Endothelial cell of umbilical vein (primary cell): Measurements from ENCODE around the gene ARHGAP10.

ENCODE experiments used
- EZH2 ChIP-seq: IDR thresholded peaks from 2 replicates; pipeline ENCODE4 v1.6.1; 2012; ENCODE audit warnings: borderline replicate concordance, low read depth, mild to moderate bottlenecking, moderate library complexity, low read length, inconsistent platforms; ENCODE audit not compliant: severe bottlenecking
- GATA2 ChIP-seq: IDR thresholded peaks from 2 replicates; pipeline ENCODE4 v1.7.0; 2011; ENCODE audit warnings: low read depth, mild to moderate bottlenecking, moderate library complexity, mixed read lengths, low read length; ENCODE audit not compliant: insufficient read length, insufficient read depth
- POLR2A ChIP-seq: IDR thresholded peaks from 2 replicates; pipeline ENCODE4 v1.6.1; 2012; ENCODE audit warnings: low read depth, mild to moderate bottlenecking, control low read depth, low read length
- POLR2AphosphoS5 ChIP-seq: IDR thresholded peaks from 2 replicates; pipeline ENCODE4 v1.6.1; 2012; ENCODE audit warnings: low read depth, mild to moderate bottlenecking, control low read depth, low read length, moderate library complexity; ENCODE audit not compliant: insufficient read depth
- TF ChIP-seq, protein P1 (sequence below), 2 donors: IDR thresholded peaks; 1 replicate in 1 of 2; 2 replicates in 1 of 2; pipeline ENCODE4 v1.5.1; 2011; ENCODE audit warnings: low read length in 2 of 2, mild to moderate bottlenecking in 2 of 2, moderate library complexity in 2 of 2, control low read depth in 1 of 2, inconsistent platforms in 1 of 2, low read depth in 1 of 2; ENCODE audit not compliant: insufficient read depth in 1 of 2; ENCODE audit errors: extremely low read depth in 1 of 2
- TF ChIP-seq, protein P2 (sequence below): IDR thresholded peaks from 2 replicates; pipeline ENCODE4 v1.6.1; 2011; ENCODE audit not compliant: insufficient read depth, insufficient read length

DNA sequence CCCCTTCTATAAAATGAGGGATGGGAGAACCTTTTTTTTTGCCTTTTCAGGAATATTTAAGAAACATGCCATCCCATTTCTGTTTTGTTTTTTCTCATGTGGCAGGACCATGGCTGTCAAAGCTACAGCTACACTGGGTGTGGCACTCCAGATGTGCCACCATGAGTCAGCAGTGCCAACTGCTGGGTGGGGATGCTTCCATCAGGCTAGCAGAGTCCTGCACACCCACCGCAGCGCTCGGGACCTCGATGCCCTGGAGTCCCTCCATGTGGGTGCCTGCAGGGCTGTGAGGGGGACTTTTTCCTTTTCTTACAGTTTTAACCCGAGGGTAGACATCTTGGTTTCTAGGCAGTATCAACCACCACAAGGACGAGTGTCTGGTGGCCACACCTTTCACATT lies 357.7 kb downstream of the ARHGAP10 start:
- TF ChIP-seq, protein P1, sequence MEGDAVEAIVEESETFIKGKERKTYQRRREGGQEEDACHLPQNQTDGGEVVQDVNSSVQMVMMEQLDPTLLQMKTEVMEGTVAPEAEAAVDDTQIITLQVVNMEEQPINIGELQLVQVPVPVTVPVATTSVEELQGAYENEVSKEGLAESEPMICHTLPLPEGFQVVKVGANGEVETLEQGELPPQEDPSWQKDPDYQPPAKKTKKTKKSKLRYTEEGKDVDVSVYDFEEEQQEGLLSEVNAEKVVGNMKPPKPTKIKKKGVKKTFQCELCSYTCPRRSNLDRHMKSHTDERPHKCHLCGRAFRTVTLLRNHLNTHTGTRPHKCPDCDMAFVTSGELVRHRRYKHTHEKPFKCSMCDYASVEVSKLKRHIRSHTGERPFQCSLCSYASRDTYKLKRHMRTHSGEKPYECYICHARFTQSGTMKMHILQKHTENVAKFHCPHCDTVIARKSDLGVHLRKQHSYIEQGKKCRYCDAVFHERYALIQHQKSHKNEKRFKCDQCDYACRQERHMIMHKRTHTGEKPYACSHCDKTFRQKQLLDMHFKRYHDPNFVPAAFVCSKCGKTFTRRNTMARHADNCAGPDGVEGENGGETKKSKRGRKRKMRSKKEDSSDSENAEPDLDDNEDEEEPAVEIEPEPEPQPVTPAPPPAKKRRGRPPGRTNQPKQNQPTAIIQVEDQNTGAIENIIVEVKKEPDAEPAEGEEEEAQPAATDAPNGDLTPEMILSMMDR (IDR thresholded peaks at IDR 0.05; ENCODE audit: extremely low read depth in 1 of 2, insufficient read depth in 1 of 2, low read depth in 1 of 2, low read length in 2 of 2): no peak
- no peak for TF ChIP-seq POLR2AphosphoS5
- TF ChIP-seq, protein P2, sequence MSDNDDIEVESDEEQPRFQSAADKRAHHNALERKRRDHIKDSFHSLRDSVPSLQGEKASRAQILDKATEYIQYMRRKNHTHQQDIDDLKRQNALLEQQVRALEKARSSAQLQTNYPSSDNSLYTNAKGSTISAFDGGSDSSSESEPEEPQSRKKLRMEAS: no peak
- no peak for TF ChIP-seq POLR2A
- TF ChIP-seq EZH2: no peak
- no peak for TF ChIP-seq GATA2
